HUDEP-2 (cell line): Measurements from ENCODE around the gene SAXO2.
"Not testable (repeated sequence)": the region's sequence is repeated elsewhere in the genome, so short reads cannot be mapped to it uniquely, and the experiment has no call there.

Experiments used
- DNase-seq, 76 experiments: peaks; one replicate each; lab custom pipeline; 2025; ENCODE audit not compliant: unreplicated experiment in 76 of 76; lab: John Stamatoyannopoulos, UW

Gene SAXO2

DNA sequence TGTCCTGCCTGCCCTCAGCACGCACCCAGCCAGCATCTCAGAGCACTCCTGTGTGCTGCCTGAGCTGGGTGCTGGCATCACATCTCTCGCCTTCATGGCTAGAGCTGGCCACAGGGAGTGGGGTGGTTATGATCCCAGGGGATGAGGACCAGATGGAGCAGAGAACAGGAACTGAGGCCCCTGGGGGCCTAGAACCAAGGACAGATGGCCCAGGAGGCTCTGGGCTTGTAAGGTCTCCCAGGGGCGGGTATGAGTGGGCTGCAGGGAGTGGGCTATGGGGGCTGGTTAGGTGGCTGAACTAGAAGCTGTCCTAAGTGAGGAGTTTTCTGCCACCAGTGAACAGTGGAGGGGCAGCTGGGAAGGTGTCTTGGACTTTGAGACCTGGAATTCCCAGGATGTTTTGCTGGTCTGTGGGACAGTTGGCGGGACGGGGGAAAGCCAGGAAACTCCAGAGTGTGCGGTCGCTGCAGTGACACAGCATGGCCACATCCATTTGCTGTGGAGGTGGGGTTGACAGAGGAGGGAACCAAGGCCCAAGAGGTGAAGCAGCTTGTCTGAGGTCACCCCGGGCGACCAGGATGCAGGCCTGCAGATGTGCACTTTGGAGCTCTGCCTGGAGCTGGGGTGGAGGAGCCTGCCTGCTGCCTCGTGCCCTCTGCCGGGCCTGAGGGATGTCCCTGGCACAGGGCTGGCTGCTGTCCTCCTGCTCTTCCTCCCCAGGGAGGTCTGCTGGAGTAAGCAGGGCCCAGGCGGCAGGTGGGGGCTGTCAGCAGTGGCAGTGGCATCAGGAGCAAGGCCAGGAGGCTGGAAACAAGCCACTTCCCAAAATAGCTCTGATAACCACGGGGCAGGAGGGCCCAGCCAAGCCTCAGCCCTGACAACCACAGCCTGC lies 70.3 kb downstream of the SAXO2 start:
- DNase-seq: not testable (repeated sequence)

DNA sequence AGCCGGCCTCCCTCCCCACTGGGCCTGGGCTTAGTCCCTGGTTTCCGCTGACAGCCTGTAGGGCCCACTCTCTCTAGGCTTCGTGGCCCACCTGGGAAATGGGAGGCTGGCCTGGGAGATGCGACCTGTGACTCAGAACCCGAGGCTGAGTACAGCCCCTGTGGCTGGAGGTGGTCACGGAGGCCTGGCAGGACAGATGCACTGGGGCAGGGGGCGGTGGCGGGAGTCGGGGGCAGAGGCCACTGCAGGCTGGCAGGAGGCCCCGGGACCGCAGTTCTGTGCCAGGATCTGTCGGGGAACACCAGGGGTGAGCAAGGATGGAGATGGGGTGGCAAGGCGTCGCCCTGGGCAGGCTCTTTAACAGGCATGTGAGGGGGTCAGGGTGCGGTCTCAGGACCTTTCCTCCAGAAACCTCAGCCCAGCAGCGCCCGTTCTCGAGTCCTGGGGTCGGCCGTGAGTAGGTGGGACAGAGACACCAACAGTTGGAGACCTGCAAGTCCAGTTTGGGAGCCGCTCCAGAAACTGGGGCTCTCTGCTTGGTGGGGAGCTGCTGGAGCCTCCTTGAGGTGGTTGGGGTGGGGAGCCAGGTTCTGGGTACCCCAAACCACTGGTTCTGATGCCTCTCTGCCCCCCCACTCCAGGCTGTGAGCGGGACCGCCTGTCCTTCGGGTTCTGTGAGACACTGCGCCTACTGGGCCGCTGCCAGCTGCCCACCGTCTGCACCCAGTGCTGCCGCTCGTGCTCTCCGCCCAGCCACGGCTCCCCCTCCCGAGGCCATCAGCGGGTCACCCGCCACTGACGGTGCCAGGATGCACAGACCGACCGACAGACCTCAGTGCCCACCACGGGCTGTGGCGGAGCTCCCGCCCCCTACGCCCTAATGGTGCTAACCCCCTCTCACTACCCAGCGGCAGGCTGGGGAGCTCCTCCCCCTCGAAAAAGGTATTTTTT lies 71.3 kb downstream of the SAXO2 start:
- not testable (repeated sequence) for DNase-seq
